OCI-LY7 (cell line): ENCODE measurements around the gene SUPT5H.
"Not testable (repeated sequence)": the region's sequence is repeated elsewhere in the genome, so short reads cannot be mapped to it uniquely, and the experiment has no call there.

Source experiments
- CTCF ChIP-seq: fragments of 200-600 bp; sonication (generic); conservative IDR thresholded peaks from 2 replicates; pipeline ENCODE4 v1.5.1; 2014; ENCODE audit warnings: mild to moderate bottlenecking, antibody characterized with exemption, low read length, moderate library complexity, mixed read lengths
- EZH2phosphoT487 ChIP-seq: fragments of 200-600 bp; sonication (generic); IDR thresholded peaks from 2 replicates; pipeline ENCODE4 v1.6.1; 2018; ENCODE audit warnings: low read depth, borderline replicate concordance, mild to moderate bottlenecking, mixed run types, antibody characterized with exemption, low read length, moderate library complexity, mixed read lengths

- TF ChIP-seq EZH2phosphoT487, CTCF: not testable (repeated sequence)
These were observed 34.0 kb downstream of the SUPT5H start for GRCh38 chr19:39479319-39479801.
